ENCODE measurements around the gene PRIM1. TPM values are rescaled to one million over a fixed set of nuclear protein-coding genes. Genes with fewer than 3 reads are reported as not detected.
A peak's percentile ranks its signal among the peaks of the same experiment; 100 is the strongest.
"Not testable (repeated sequence)": the region's sequence is repeated elsewhere in the genome, so short reads cannot be mapped to it uniquely, and the experiment has no call there.

The PRIM1 gene
- total RNA-seq: 4.6 TPM

DNA sequence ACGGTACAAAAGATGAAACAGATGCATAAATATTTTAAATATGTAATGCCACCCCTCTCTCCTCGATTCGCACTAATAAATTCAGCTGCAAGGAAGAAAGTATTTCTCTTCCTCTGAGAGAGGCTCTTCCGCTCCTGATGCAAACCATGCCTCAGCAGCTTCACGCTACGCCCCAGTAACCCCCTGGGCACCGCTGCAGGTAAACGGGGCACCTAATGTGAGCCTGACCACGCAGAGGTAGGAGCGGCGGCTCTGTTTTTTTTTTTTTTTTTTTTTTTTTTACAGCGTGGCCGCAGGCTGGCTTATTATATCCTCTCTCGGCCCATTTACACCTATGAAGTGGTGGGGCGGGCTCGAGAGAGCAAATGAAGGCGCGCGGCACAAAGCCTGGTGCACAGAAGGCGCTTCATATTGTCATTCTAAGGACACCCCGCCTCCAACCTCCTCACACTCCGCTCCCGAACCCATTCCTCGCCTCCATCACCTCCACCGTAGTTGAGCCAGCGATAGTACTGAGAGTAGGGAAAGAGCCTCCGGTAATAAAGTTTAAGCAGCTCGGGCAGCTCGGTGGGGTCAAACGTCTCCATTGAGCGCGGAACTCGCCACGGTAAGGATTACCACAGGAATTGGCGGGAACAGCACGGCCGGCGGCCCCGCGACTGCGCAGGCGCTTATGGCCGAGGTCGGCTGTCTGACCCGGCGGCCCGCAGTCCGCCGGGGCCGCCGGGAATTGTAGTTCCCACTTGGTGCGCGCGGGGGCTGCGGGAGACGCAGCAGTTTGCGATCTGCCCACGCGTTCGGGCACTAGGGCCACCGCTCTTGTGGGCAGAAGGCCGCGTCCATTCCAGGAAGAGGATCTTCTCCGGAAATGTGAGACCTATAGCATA, at the start of gene PRIM1:
Gene PRIM1, minus strand, starts transcription at position 612 of the 887 bp plus-strand sequence. Its CDS starts 25 bp downstream, at position 587.
- peak; percentile 77 for DNase-seq (ENCODE audit: low spot score)

DNA sequence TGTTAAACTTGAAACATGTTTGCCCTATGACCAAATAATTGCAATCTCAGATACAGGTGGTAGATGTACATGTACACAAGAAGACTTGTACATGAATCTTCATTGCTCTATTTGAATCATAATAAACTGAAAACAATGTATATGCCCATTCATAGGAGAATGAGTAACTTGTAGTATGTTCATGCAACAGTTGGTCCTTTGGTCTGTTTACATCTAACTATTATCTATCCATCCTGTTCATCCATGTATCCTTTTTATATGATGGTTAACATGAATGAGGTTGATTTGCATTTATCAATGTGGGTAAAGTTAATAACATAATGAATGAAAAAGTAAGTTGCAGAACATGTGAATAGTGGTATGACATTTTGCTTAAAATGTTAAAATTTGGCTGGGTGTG, 48.1 kb upstream of the PRIM1 start:
- DNase-seq (ENCODE audit: low spot score): no peak

DNA sequence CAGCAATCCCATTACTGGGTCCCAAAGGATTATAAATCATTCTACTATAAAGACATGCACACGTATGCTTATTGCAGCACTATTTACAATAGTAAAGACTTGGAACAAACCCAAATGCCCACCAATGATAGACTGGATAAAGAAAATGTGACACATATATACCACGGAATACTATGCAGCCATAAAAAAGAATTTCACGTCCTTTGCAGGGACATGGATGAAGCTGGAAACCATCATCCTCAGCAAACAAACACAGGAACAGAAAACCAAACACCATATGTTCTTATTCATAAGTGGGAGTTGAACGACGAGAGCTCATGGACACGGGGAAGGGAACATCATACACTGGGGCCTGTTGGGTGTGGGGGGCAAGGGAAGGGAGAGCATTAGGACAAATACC, 47.2 kb upstream of the PRIM1 start:
- not testable (repeated sequence) for DNase-seq (ENCODE audit: low spot score)

DNA sequence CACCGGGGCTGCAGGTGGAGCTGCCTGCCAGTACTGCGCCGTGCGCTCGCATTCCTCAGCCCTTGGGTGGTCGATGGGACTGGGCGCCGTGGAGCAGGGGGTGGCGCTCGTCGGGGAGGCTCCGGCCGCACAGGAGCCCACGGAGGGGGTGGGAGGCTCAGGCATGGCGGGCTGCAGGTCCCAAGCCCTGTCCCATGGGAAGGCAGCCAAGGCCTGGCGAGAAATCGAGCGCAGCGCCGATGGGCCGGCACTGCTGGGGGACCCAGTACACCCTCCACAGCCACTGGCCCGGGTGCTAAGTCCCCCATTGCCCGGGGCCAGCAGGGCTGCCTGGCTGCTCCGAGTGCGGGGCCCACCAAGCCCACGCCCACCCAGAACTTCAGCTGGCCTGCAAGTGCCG, 43.7 kb upstream of the PRIM1 start:
- not testable (repeated sequence) for DNase-seq (ENCODE audit: low spot score)

DNA sequence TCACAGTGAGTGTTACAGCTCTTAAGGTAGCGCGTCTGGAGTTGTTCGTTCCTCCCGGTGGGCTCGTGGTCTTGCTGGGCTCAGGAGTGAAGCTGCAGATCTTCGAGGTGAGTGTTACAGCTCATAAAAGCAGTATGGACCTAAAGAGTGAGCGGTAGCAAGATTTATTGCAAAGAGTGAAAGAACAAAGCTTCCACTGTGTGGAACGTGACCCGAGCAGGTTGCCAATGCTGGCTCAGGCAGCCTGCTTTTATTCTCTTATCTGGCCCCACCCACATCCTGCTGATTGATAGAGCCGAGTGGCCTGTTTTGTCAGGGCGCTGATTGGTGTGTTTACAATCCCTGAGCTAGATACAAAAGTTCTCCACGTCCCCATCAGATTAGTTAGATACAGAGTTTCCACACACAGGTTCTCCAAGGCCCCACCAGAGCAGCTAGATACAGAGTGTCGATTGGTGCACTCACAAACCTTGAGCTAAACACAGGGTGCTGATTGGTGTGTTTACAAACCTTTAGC, 43.0 kb upstream of the PRIM1 start:
- DNase-seq (ENCODE audit: low spot score): not testable (repeated sequence)

DNA sequence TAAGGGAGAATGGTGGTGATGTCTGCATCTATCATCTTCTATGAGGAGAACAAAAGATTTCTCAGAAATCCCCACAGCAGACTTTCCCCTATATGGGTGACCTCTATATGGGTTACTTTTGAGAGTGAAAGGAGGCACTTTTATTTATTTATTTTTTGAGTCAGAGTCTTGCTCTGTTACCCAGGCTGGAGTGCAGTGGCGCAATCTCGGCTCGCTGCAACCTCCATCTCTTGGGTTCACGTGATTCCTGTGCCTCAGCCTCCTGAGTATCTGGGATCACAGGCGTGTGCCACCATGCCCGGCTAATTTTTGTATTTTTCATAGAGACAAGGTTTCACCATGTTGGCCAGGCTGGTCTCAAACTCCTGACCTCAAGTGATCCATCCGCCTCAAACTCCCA, 41.0 kb upstream of the PRIM1 start:
- DNase-seq (ENCODE audit: low spot score): not testable (repeated sequence)

DNA sequence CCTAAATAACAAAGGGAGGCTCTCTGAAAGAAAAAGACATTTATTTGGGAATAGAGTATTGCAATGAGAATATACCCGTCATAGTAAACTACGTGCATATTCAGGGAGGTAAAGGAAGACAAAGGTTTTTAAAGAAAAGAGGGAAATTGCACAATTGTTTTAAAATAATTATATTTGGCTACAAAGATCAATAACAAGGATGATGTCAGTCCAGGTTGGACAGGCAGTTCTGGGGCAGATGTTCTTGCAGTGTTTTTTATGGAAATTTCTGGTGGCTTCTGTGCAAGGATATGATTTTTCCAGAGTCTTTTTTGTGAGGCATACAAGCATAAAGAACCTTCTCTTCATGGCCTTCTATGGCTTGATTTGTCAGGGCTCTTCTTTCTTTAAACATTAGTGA, 40.6 kb upstream of the PRIM1 start:
- DNase-seq (ENCODE audit: low spot score): no peak

DNA sequence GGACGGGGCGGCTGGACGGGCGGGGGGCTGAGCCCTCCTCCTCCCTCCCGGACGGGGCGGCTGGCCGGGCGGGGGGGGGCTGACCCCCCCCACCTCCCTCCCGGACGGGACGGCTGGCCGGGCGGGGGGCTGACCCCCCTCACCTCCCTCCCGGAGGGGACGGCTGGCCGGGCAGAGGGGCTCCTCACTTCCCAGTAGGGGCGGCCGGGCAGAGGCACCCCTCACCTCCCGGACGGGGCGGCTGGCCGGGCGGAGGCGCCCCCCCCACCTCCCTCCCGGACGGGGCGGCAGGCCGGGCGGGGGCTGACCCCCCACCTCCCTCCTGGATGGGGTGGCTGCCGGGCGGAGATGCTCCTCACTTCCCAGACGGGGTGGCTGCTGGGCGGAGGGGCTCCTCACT, 37.3 kb upstream of the PRIM1 start:
- DNase-seq (ENCODE audit: low spot score): not testable (repeated sequence)

DNA sequence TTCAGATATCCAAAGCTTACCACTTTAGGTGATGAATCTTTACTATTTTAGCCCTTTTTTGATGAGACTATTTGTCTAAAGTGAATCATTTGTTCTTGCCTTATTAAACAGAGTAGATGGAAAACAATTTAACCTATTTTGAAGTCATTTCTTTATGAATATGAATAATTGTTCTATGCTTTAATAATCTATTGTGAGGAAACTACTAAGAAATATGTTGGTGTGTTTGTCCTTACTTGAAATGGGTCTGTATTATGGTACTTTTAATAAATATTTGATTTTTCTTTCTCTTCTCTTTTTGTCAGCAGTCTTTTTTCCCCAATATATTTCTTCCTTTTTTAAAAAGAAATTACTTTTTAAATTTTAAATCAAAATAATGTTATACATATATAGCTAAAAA, 35.4 kb upstream of the PRIM1 start:
- DNase-seq (ENCODE audit: low spot score): no peak

DNA sequence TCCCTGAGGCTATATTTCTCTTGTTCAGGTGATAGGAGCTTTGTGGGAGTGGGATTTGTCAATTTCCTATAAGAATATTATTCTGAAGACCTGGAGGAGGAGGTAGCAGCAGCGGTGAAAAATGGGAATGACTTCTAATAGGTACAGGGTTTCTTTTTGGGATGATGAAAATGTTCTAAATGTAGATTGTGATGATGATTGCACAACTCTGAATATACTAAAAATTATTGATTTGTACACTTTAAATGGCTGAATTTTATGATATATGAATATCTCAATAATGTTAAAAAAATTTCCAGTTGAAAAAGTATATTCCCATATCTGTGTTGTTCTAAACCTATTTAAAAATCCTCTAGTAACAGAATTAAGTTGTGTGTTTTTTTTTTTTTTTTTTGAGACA, 33.8 kb upstream of the PRIM1 start:
- DNase-seq (ENCODE audit: low spot score): no peak

DNA sequence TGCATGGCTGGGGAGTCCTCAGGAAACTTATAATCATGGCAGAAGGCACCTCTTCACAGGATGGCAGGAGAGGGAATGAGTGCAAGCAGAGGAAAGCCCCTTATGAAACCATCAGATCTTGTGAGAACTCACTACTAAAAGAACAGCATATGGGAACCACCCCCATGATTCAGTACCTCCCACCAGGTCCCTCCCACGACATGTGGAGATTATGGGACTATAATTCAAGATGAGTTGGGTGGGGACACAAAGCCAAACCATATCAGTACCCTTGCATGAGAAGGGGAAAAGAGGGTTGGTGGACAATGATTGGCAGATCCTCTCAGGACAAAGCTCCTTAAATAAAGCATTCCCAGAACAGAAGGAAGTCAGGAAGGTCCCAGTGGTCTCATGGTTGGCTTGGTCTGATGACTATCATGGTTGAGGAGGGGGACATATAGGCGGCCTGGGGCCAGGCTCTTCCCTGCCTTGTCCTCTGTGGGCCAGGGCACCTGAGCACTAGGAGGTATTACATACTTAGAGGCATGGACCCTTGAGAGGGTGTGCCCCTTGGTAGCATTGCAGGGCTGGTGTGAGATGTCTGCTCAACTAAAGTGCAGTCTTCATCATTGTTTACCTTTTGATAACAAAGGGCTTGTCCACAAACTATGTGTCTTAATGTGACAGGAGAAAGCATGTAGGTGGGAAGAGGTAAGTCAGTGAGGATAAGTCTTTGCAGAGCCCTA, 33.2 kb upstream of the PRIM1 start:
- DNase-seq (ENCODE audit: low spot score): no peak

DNA sequence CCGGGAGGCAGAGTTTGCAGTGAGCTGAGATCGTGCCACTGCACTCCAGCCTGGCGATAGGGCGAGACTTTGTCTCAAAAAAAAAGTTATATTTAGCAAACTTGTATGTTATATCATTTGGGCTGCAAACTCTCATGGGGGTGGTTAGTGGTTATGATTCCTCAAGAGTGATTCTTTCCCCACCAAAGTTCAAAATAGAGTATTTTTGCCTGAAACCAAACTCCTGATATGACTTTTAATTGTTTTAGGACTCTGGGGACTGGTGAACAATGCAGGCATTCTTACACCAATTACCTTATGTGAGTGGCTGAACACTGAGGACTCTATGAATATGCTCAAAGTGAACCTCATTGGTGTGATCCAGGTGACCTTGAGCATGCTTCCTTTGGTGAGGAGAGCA, 29.6 kb upstream of the PRIM1 start:
- no peak for DNase-seq (ENCODE audit: low spot score)

DNA sequence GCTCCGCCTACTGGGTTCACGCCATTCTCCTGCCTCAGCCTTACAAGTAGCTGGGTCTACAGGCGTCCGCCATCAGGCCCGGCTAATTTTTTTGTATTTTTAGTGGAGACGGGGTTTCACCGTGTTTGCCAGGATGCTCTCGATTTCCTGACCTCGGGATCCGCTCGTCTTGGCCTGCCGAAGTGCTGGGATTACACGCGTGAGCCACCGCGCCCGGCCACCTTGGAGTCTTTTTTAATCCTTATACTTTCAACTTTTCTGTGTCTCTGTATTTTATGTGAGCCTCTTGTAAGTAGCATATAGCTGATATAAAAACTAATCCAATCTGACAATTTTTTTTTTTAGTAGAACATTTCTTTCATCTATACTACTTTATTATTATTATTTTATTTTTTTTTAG, 26.6 kb upstream of the PRIM1 start:
- no peak for DNase-seq (ENCODE audit: low spot score)

DNA sequence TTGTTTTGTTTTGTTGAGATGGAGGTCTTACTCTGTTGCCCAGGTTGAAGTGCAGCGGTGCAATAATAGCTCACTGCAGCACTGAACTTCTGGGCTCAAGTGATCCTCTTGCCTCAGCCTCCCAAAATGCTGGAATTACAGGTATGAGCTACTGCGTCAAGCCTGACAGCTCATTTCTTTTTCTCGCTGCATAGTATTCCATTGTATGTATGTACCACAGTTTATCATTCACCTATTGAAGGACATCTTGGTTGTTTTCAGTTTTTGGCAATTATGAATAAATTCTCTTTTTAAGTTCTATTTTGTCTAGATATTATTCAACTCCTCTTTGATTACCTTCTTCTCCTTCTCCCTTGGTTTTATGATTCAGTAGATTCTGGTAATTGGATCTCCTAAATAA, 24.5 kb upstream of the PRIM1 start:
- DNase-seq (ENCODE audit: low spot score): no peak

DNA sequence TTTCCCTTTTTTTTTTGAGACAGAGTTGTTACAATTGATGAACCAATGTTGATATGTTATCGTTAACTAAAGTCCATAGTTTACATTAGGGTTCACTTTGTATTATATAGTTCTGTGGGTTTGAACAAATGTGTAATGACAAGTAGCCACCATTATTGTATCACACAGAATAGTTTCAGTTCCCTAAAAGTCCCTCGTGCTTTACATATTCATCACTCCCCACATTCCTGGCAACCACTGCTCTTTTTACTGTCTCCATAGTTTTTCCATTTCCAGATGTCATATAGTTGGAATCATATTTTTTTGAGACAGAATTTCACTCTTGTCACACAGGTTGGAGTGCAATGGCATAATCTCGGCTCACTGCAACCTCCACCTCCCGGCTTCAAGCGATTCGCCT, 23.5 kb upstream of the PRIM1 start:
- DNase-seq (ENCODE audit: low spot score): no peak

DNA sequence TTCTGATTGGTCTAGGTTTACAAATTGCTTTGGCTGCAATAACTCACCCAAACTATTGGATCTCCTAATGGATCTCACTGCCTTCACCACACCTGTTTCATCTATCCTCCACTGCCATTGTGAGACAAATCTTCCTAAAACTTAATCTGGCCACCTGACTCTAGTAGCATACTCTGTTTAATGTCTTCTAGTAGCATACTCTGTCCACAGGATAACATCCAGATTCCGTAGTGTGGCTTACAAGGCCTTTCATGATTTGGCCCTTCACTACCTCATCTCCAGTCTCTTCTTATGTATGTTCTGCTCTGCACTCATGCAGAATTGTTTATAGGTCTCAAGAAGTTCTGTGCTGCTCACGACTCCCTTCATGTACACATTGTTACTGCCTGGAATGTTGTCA, 21.0 kb upstream of the PRIM1 start:
- no peak for DNase-seq (ENCODE audit: low spot score)

DNA sequence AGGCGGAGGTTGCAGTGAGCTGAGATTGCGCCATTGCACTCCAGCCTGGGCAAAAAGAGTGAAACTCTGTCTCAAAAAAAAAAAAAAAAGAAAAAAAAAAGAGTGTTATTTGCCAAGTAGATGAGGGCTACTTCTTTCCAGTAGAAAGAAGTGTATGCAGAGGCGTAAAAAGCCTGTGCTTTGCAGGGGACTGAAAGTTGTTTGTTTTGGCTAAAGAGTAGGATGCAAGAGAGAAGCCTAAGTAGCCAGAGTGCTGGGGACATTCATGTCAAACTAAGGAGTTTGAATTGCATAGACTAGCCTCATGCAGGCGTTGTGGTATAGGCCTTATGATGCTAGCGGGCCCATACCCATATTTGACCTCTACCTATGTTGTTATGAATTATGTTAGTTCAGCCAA, 20.5 kb upstream of the PRIM1 start:
- no peak for DNase-seq (ENCODE audit: low spot score)

DNA sequence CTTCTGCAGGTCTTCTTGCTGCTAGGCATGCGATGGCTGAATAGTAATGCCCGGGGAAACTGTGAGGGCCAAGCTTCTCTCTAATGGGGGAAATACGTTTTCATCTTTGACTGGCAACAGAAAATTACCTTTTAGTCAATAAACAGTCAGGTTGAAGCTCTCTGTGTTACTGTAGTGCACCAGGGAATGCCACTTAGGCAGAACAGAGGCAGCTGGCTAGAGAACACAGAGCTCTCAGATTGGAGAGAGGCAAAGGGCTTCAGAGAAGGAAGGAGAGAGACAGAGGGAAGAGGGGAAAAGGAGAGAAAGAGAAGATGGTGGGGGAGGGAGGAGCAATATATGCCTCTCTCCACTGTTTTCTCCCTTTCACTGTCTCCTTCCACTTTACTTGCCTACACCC, 17.7 kb upstream of the PRIM1 start:
- no peak for DNase-seq (ENCODE audit: low spot score)

DNA sequence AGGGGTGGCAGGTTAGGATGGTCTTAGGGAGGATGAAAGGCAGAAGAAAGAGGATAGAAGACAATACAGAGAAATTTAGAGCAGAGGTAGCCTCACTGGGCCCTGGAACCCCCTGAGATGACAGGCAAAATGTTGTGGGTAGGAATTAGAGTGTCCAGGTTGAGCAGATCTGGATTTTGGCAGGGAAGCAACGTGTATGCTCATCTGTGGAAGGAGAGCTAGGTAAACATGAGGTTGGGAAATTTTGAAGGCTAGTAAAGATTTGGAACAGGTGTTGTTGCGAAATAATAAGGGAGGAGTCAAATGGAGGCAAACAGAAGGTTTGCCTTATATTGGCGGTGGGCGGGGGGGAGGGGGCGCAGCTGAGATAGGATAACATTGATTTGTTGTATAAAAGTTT, 16.3 kb upstream of the PRIM1 start:
- no peak for DNase-seq (ENCODE audit: low spot score)

DNA sequence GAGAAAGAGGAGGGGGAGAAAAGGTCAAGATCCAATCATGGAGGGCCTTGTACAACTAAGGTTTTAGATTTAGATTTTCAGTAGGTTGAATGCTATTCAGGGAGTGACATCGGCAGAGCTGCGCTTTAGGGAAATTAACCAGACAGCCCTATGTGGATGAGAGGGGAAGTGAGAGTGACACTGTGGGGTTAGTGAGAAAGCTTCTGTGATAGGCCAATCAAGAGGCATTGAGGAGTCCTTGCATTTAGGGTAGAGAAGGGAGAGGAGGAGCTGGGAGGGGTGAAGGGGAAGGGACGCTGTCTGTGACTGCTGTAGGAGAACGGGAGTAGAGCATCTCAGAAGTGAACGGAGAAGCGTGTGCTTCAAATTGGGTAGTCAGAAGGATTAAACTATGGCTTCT, 14.4 kb upstream of the PRIM1 start:
- no peak for DNase-seq (ENCODE audit: low spot score)

DNA sequence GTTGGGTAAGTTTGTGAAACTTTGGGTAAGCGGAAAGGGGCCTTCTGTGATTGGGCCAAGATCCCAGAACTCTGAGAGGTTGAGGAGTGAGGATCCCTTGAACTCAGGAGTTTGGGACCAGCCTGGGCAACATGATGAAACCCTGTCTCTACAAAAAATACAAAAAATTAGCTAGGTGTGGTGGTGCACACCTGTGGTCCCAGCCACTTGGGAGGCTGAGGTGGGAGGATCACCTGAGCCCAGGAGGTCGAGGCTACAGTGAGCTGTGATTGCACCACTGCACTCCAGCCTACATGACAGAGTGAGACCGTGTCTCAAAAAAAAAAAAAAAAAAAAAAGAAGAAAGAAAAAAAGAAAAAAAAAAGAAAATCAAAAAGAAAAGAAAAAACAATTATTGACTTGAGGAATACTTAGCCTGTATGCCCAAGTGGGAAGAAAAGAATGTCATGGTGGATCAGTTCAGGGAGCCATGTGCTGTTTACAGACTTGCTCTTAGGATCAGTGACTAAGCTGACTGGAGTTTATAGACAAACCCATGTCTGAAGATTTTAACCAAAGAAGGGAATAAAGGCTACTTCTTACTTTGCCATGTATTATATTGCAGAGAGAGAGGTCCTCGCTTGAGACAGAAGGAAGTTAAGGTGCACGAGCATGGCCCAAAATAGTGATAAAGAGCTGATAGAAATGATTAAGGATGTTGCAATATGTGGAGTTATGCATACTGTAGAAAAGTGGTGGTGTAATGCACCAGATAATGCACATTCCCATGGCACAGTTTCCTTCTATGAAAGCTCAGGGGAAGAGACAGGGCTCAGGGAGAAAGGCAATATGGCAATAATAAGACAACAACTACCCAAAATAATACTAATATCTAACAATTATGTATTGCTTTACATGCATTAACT, 11.9 kb upstream of the PRIM1 start:
- DNase-seq (ENCODE audit: low spot score): no peak

DNA sequence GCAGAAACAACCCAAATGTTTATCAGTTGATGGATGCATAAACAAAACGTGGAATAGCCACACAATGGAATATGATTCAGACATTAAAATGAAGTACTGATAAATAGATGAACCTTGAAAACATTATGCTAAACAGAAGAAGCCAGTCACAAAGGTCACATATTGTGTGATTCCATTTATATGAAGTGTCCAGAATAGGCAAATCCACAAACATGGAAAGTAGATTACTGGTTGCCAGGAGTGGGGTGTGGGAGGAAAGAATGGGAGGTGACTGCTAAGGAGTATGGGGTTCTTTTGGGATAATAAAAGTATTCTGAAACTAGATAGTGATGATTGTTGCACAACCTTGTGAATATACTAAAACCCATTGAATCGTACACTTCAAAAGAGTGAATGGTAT, 9.7 kb upstream of the PRIM1 start:
- DNase-seq (ENCODE audit: low spot score): no peak

All from ureter (tissue), 1 donor.